Panc1 (cell line): Measurements from ENCODE around the gene SGK1. TPM values are rescaled to one million over a fixed set of nuclear protein-coding genes. Genes with fewer than 3 reads are reported as not detected.

Experiments used
- ATAC-seq: fragments of 200-7000 bp; cut with Tn5 transposase; 2 replicates; pipeline ENCODE4 v1.9.1; 2020; ENCODE audit warnings: mild to moderate bottlenecking, moderate library complexity
- BruUV-seq: library from RNA; stranded (reverse); fragments of 400-500 nt; replicated peaks from 2 replicates; lab custom pipeline; 2021; lab: Mats Ljungman, UMichigan
- CTCF ChIA-PET: fragments of 300-600 bp; sonication (Branson Sonifier 250); formaldehyde crosslinking; loops from one replicate; lab custom pipeline; 2022; ENCODE audit warnings: antibody characterized with exemption; lab: Charles Lee
- POLR2A ChIA-PET: fragments of 300-600 bp; sonication (Branson Sonifier 250); formaldehyde crosslinking; loops from one replicate; lab custom pipeline; 2022; ENCODE audit warnings: antibody characterized with exemption; lab: Charles Lee
- DNase-seq: peaks from one replicate; pipeline ENCODE4 v3.0.0-alpha.2; 2010; ENCODE audit warnings: low read depth, low spot score
- H3K27ac ChIP-seq: 2 replicates; pipeline ENCODE4 v1.5.1; 2011; ENCODE audit warnings: mild to moderate bottlenecking, low read length, inconsistent platforms
- H3K27me3 ChIP-seq: fragments of 200-500 bp; sonication (Bioruptor generic); 2 replicates; pipeline ENCODE4 v1.6.0; 2014; ENCODE audit warnings: low read length, inconsistent platforms; ENCODE audit not compliant: control insufficient read depth, insufficient read depth
- H3K36me3 ChIP-seq: fragments of 200-500 bp; sonication (Bioruptor generic); 2 replicates; pipeline ENCODE4 v1.5.1; 2014; ENCODE audit warnings: inconsistent platforms, mild to moderate bottlenecking, low read length, moderate library complexity; ENCODE audit not compliant: control insufficient read depth, insufficient read depth
- H3K4me1 ChIP-seq: 2 replicates; pipeline ENCODE4 v1.5.1; 2011; ENCODE audit warnings: inconsistent platforms, mild to moderate bottlenecking, low read length, moderate library complexity; ENCODE audit not compliant: control insufficient read depth, insufficient read depth
- H3K4me3 ChIP-seq, 2 experiments: 2 replicates each; pipeline ENCODE4 v1.5.1; 2011 to 2012; ENCODE audit warnings: low read depth in 2 of 2, low read length in 2 of 2, mild to moderate bottlenecking in 2 of 2, inconsistent platforms in 1 of 2, moderate library complexity in 1 of 2
- H3K9me3 ChIP-seq: fragments of 200-500 bp; sonication (Bioruptor generic); 2 replicates; pipeline ENCODE4 v1.5.1; 2014; ENCODE audit warnings: low read depth, mild to moderate bottlenecking, inconsistent platforms, low read length, moderate library complexity; ENCODE audit not compliant: control insufficient read depth, insufficient read depth
- POLR2AphosphoS5 ChIP-seq: IDR thresholded peaks from 2 replicates; pipeline ENCODE4 v1.6.1; 2012; ENCODE audit warnings: mild to moderate bottlenecking, low read depth, low read length, moderate library complexity
- SIN3A ChIP-seq: IDR thresholded peaks from 2 replicates; pipeline ENCODE4 v1.6.1; 2012; ENCODE audit warnings: low read depth, mild to moderate bottlenecking, low read length, moderate library complexity, borderline replicate concordance; ENCODE audit not compliant: insufficient read depth
- TCF7L2 ChIP-seq: IDR thresholded peaks from 2 replicates; pipeline ENCODE4 v1.6.1; 2011; ENCODE audit warnings: mild to moderate bottlenecking, low read depth, low read length, inconsistent platforms
- in situ Hi-C: cut with HindIII; loops from 2 replicates; pipeline ENCODE4 v1.10.0; 2016; ENCODE audit warnings: low sequenced_read_pairs, low pct_unique_long_range_greater_than_20kb
- intact Hi-C: fragments of 100-400 bp; cut with micrococcal nuclease; formaldehyde crosslinking; loops from one replicate; pipeline ENCODE4 v1.10.0; 2022; ENCODE audit not compliant: unreplicated experiment
- total RNA-seq: library from RNA; stranded (reverse); gene quantifications from one replicate; pipeline ENCODE4 v1.2.1, GENCODE V29; 2021; ENCODE audit not compliant: unreplicated experiment
- TF ChIP-seq, protein P1 (sequence below): fragments of 450-650 bp; IDR thresholded peaks from 2 replicates; pipeline ENCODE4 v1.5.1; 2017; ENCODE audit warnings: mild to moderate bottlenecking
- TF ChIP-seq, protein P2 (sequence below), 2 experiments: IDR thresholded peaks; 2 replicates each; pipeline ENCODE4 v1.6.1; 2011 to 2012; ENCODE audit warnings: low read depth in 2 of 2, control low read depth in 1 of 2, low read length in 1 of 2, mild to moderate bottlenecking in 1 of 2, moderate library complexity in 1 of 2; ENCODE audit not compliant: insufficient read depth in 1 of 2

The SGK1 gene
- total RNA-seq, 1 experiment from 2014 or later: 7.5 TPM

DNA sequence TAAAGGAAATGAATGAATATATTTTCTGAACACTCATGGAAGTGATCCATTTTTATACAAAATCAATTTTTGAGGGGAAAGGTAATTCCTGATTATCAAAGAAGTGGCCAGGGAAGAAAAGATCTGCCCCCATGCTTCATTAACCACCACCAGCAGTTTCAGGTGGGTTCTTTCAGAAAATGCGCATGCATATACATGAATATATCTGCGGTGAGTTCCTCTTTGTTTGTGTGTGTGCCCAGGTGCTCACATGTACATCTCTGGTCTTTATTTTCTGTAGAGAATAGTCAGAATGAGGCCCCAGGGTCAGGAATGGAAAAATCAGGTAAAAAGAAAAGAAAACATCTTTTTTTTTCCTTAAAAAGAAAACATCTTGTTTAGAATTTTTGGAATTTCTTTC, 88.4 kb downstream of the SGK1 start:
- POLR2A ChIA-PET: no interaction called here
- CTCF ChIA-PET: no interaction called here

DNA sequence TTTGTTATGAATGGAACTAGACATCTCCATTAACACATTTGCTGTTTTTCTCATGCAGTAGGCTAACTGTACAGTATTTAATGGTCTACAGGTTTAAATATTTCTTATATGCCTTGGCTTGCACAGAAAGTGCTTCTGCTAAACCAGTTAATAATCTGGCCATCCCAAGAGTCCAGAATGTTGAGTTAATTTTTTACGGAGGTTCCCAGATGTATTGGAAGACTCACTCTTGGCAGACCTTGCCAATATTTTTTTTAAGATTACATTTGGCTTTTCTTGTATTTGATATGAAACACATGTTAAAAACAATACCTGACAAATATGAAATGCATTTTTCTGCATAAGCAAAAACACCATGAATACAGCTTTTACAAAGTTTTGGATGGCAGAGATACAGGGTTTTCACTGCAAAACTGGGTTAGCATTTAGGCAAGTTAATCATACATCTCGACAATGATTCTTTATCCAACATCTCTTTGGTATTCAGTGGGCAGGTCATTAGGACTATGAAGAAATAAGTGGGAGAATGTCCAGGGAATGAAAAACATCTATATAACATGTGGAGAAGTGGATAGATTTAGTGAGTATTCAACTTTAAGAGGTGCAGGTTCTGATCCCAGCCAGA, 94.0 kb downstream of the SGK1 start:
- DNase-seq: no peak
- POLR2A ChIA-PET: no interaction called here
- Histone ChIP-seq H3K27ac (no peak overlapping the region), H3K4me3 (no peak overlapping the region), H3K27me3 (no peaks in the 10 kb centered on the region), H3K4me1 (no peaks in the 10 kb centered on the region), H3K9me3 (no peaks in the 10 kb centered on the region), H3K36me3 (no peaks in the 10 kb centered on the region)
- CTCF ChIA-PET: no interaction called here
- TF ChIP-seq POLR2AphosphoS5: no peak
- TF ChIP-seq, protein P1, sequence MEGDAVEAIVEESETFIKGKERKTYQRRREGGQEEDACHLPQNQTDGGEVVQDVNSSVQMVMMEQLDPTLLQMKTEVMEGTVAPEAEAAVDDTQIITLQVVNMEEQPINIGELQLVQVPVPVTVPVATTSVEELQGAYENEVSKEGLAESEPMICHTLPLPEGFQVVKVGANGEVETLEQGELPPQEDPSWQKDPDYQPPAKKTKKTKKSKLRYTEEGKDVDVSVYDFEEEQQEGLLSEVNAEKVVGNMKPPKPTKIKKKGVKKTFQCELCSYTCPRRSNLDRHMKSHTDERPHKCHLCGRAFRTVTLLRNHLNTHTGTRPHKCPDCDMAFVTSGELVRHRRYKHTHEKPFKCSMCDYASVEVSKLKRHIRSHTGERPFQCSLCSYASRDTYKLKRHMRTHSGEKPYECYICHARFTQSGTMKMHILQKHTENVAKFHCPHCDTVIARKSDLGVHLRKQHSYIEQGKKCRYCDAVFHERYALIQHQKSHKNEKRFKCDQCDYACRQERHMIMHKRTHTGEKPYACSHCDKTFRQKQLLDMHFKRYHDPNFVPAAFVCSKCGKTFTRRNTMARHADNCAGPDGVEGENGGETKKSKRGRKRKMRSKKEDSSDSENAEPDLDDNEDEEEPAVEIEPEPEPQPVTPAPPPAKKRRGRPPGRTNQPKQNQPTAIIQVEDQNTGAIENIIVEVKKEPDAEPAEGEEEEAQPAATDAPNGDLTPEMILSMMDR: no peak
- TF ChIP-seq, protein P2, sequence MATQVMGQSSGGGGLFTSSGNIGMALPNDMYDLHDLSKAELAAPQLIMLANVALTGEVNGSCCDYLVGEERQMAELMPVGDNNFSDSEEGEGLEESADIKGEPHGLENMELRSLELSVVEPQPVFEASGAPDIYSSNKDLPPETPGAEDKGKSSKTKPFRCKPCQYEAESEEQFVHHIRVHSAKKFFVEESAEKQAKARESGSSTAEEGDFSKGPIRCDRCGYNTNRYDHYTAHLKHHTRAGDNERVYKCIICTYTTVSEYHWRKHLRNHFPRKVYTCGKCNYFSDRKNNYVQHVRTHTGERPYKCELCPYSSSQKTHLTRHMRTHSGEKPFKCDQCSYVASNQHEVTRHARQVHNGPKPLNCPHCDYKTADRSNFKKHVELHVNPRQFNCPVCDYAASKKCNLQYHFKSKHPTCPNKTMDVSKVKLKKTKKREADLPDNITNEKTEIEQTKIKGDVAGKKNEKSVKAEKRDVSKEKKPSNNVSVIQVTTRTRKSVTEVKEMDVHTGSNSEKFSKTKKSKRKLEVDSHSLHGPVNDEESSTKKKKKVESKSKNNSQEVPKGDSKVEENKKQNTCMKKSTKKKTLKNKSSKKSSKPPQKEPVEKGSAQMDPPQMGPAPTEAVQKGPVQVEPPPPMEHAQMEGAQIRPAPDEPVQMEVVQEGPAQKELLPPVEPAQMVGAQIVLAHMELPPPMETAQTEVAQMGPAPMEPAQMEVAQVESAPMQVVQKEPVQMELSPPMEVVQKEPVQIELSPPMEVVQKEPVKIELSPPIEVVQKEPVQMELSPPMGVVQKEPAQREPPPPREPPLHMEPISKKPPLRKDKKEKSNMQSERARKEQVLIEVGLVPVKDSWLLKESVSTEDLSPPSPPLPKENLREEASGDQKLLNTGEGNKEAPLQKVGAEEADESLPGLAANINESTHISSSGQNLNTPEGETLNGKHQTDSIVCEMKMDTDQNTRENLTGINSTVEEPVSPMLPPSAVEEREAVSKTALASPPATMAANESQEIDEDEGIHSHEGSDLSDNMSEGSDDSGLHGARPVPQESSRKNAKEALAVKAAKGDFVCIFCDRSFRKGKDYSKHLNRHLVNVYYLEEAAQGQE (IDR thresholded peaks at IDR 0.05; ENCODE audit: insufficient read depth in 1 of 2, low read depth in 2 of 2, low read length in 1 of 2): no peak
- no peak for TF ChIP-seq TCF7L2
- TF ChIP-seq SIN3A: no peak
- intact Hi-C loops (no loop called here), in situ Hi-C loops (no loop called here)
- BruUV-seq: no TSS peak
- ATAC-seq: no peak

More for the DNA sequence above, 88.4 kb downstream of the SGK1 start:
- H3K27me3 ChIP-seq: no peaks in the 10 kb centered on the region
- ATAC-seq (no peak), DNase-seq (no peak)
- no TSS peak for BruUV-seq
- no peaks in the 10 kb centered on the region for H3K36me3 ChIP-seq
- H3K27ac ChIP-seq: no peak overlapping the region
- in situ Hi-C loops: no loop called here
- TF ChIP-seq, protein P2 (IDR thresholded peaks at IDR 0.05; ENCODE audit: insufficient read depth in 1 of 2, low read depth in 2 of 2, low read length in 1 of 2): no peak
- no peak for TF ChIP-seq SIN3A
- TF ChIP-seq, protein P1: no peak
- TF ChIP-seq POLR2AphosphoS5: no peak
- TF ChIP-seq TCF7L2: no peak
- no peak overlapping the region for H3K4me3 ChIP-seq
- H3K9me3 ChIP-seq: no peaks in the 10 kb centered on the region
- no peaks in the 10 kb centered on the region for H3K4me1 ChIP-seq
- intact Hi-C loops: no loop called here
